Liver (tissue), 9 donors: ENCODE measurements around the gene MED12L. TPM values are rescaled to one million over a fixed set of nuclear protein-coding genes. Genes with fewer than 3 reads are reported as not detected.

Experiments used
- DNase-seq: peaks from one replicate; pipeline ENCODE4 v3.0.0-alpha.2; 2017; ENCODE audit warnings: low spot score
- H3K27ac ChIP-seq, 2 donors: one replicate each; pipeline ENCODE4 v1.7.0; 2013; ENCODE audit warnings: inconsistent platforms in 2 of 2, low read length in 2 of 2, control low read depth in 1 of 2, low read depth in 1 of 2, mild to moderate bottlenecking in 1 of 2
- H3K27me3 ChIP-seq, 4 donors: one replicate each; pipeline versions ENCODE4 v1.6.1 to v1.7.0; 2013; ENCODE audit warnings: low read length in 3 of 4, inconsistent platforms in 1 of 4, mild to moderate bottlenecking in 1 of 4, moderate library complexity in 1 of 4; ENCODE audit not compliant: control insufficient read depth in 4 of 4, insufficient read depth in 4 of 4
- H3K36me3 ChIP-seq, 4 donors: one replicate each; pipeline versions ENCODE4 v1.6.1 to v1.7.0; 2013; ENCODE audit warnings: low read length in 3 of 4, mild to moderate bottlenecking in 3 of 4, low read depth in 1 of 4, moderate library complexity in 1 of 4; ENCODE audit not compliant: control insufficient read depth in 4 of 4, insufficient read depth in 3 of 4
- H3K4me1 ChIP-seq, 4 donors: one replicate each; pipeline versions ENCODE4 v1.6.1 to v1.7.0; 2013; ENCODE audit warnings: low read length in 3 of 4, mild to moderate bottlenecking in 3 of 4, moderate library complexity in 1 of 4; ENCODE audit not compliant: control insufficient read depth in 4 of 4, insufficient read depth in 4 of 4
- H3K4me3 ChIP-seq, 3 donors: one replicate each; pipeline versions ENCODE4 v1.6.1 to v1.7.0; 2013; ENCODE audit warnings: low read length in 3 of 3, control low read depth in 1 of 3, low read depth in 1 of 3, mild to moderate bottlenecking in 1 of 3
- H3K9ac ChIP-seq, 2 donors: one replicate each; pipeline ENCODE4 v1.7.0; 2013; ENCODE audit warnings: low read length in 2 of 2, mild to moderate bottlenecking in 2 of 2, moderate library complexity in 2 of 2, control low read depth in 1 of 2, low read depth in 1 of 2
- H3K9me3 ChIP-seq, 4 donors: one replicate each; pipeline versions ENCODE4 v1.6.1 to v1.7.0; 2013; ENCODE audit warnings: low read length in 3 of 4; ENCODE audit not compliant: control insufficient read depth in 4 of 4
- ATF3 ChIP-seq: IDR thresholded peaks from 2 replicates; pipeline ENCODE4 v1.6.1; 2016; ENCODE audit warnings: antibody characterized with exemption
- EGR1 ChIP-seq, 2 donors: IDR thresholded peaks; 2 replicates each; pipeline ENCODE4 v1.6.1; 2016 to 2018; ENCODE audit warnings: antibody characterized with exemption in 2 of 2, low read depth in 2 of 2
- FOXA1 ChIP-seq: IDR thresholded peaks from 2 replicates; pipeline ENCODE4 v1.6.1; 2016; ENCODE audit warnings: antibody characterized with exemption
- FOXA2 ChIP-seq: IDR thresholded peaks from 2 replicates; pipeline ENCODE4 v1.6.1; 2016; ENCODE audit warnings: antibody characterized with exemption
- GABPA ChIP-seq, 2 donors: IDR thresholded peaks in 1 of 2; conservative IDR thresholded peaks in 1 of 2; 2 replicates each; pipeline ENCODE4 v1.6.1; 2016; ENCODE audit warnings: antibody characterized with exemption in 2 of 2, mild to moderate bottlenecking in 1 of 2, moderate library complexity in 1 of 2
- HNF4A ChIP-seq, 2 donors: conservative IDR thresholded peaks; 2 replicates each; pipeline ENCODE4 v1.6.1; 2016; ENCODE audit warnings: antibody characterized with exemption in 2 of 2, mild to moderate bottlenecking in 2 of 2
- HNF4G ChIP-seq: IDR thresholded peaks from 2 replicates; pipeline ENCODE4 v1.6.1; 2016; ENCODE audit warnings: antibody characterized with exemption
- JUND ChIP-seq, 2 donors: IDR thresholded peaks; 2 replicates each; pipeline ENCODE4 v1.6.1; 2016; ENCODE audit warnings: antibody characterized with exemption in 2 of 2
- MAX ChIP-seq: IDR thresholded peaks from 2 replicates; pipeline ENCODE4 v1.6.1; 2016; ENCODE audit warnings: antibody characterized with exemption
- NR2F2 ChIP-seq: IDR thresholded peaks from 2 replicates; pipeline ENCODE4 v1.6.1; 2016; ENCODE audit warnings: antibody characterized with exemption
- RAD21 ChIP-seq, 2 donors: IDR thresholded peaks; 2 replicates each; pipeline ENCODE4 v1.6.1; 2016; ENCODE audit warnings: antibody characterized with exemption in 2 of 2, mild to moderate bottlenecking in 2 of 2
- RXRA ChIP-seq, 2 donors: IDR thresholded peaks; 2 replicates each; pipeline ENCODE4 v1.6.1; 2017 to 2018; ENCODE audit warnings: antibody characterized with exemption in 2 of 2, mild to moderate bottlenecking in 1 of 2
- SP1 ChIP-seq: IDR thresholded peaks from 2 replicates; pipeline ENCODE4 v1.6.1; 2018; ENCODE audit warnings: antibody characterized with exemption, mild to moderate bottlenecking
- TAF1 ChIP-seq: conservative IDR thresholded peaks from 2 replicates; pipeline ENCODE4 v1.6.1; 2016; ENCODE audit warnings: antibody characterized with exemption, mild to moderate bottlenecking
- YY1 ChIP-seq: IDR thresholded peaks from 2 replicates; pipeline ENCODE4 v1.6.1; 2016; ENCODE audit warnings: antibody characterized with exemption, mild to moderate bottlenecking
- ZBTB33 ChIP-seq: IDR thresholded peaks from 2 replicates; pipeline ENCODE4 v1.6.1; 2016; ENCODE audit warnings: antibody characterized with exemption
- WGBS: extraction: QIAGEN DNeasy Blood & Tissue Kit; methylation state at CpG from one replicate; pipeline ENCODE4 v1.1.7; 2013; 5-methylcytosine and 5-hydroxymethylcytosine counted together
- polyA plus RNA-seq, 2 donors: library from polyadenylated mRNA; stranded (reverse) in 1 of 2; unstranded in 1 of 2; fragments of 200-250 nt in 1 of 2; fragments of >200 nt in 1 of 2; fragmentation: Nextera tagmentation in 1 of 2; extraction: Ambion mirVana in 1 of 2; gene quantifications; one replicate each; pipeline versions ENCODE4 v1.2.1 to v1.2.3, GENCODE V29; 2013 to 2015
- total RNA-seq, 2 donors: library from RNA; depleted of rRNA; stranded (reverse); fragments of >200 nt; gene quantifications; one replicate each; pipeline ENCODE4 v1.2.3, GENCODE V29; 2014
- TF ChIP-seq, protein P1 (sequence below): fragments of 150-350 bp; IDR thresholded peaks from 2 replicates; pipeline ENCODE4 v1.5.1; 2017; ENCODE audit warnings: improper control_type of control experiment, low read depth, low read length; ENCODE audit not compliant: missing input control
- TF ChIP-seq, protein P2 (sequence below): IDR thresholded peaks from 2 replicates; pipeline ENCODE4 v1.6.1; 2016; ENCODE audit warnings: antibody characterized with exemption, mild to moderate bottlenecking
- donor health status: healthy.
- donor health status: healthy.
- donor health status: healthy.
- donor health status: healthy.
- donor health status: healthy.

MED12L gene
- total and polyA plus RNA-seq, 4 donors, result 0.02 to 2.1 (median 0.49) TPM

DNA sequence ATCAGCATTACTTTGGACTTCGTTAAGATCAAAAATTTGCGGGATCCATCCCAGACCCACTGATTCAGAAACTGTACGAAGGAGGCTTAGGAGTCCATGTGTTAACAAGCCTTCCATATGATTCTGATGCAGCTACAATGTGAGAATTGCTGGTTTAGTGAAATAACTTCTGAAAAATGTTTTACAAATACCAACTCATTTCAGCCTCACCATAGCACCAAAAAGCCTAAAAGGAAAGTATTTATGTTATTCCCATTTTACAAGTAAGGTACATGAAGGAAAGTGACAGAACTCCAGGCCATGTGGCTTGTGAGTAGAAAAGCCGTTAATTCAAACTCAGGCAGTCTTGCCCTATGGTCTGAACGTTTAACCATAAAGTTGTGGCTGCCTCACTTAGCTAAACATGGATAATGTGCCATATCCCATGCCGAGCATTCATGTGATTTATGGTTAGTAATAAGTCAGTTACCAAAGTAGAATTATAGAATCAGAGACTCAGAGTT lies 376.9 kb downstream of the MED12L start:
- 91% methylated on average over 6 of the region's 6 CpGs for WGBS
- DNase-seq, result no peak
- no peak overlapping the region for H3K9ac ChIP-seq
- no peak overlapping the region for H3K4me3 ChIP-seq
- peaks cover 0 to 7% (median 0%) of the 10 kb centered on the region in 4 donors for H3K27me3 ChIP-seq
- H3K36me3 ChIP-seq, result no peaks in the 10 kb centered on the region
- peaks cover 0 to 7% (median under 1%) of the 10 kb centered on the region in 4 donors for H3K4me1 ChIP-seq
- TF ChIP-seq, protein P1, sequence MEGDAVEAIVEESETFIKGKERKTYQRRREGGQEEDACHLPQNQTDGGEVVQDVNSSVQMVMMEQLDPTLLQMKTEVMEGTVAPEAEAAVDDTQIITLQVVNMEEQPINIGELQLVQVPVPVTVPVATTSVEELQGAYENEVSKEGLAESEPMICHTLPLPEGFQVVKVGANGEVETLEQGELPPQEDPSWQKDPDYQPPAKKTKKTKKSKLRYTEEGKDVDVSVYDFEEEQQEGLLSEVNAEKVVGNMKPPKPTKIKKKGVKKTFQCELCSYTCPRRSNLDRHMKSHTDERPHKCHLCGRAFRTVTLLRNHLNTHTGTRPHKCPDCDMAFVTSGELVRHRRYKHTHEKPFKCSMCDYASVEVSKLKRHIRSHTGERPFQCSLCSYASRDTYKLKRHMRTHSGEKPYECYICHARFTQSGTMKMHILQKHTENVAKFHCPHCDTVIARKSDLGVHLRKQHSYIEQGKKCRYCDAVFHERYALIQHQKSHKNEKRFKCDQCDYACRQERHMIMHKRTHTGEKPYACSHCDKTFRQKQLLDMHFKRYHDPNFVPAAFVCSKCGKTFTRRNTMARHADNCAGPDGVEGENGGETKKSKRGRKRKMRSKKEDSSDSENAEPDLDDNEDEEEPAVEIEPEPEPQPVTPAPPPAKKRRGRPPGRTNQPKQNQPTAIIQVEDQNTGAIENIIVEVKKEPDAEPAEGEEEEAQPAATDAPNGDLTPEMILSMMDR, result no peak
- no peak for TF ChIP-seq SP1
- no peak for TF ChIP-seq HNF4G
- TF ChIP-seq HNF4A (conservative IDR thresholded peaks at IDR 0.05), result no peak
- TF ChIP-seq TAF1, result no peak
- no peak for TF ChIP-seq YY1
- no peak for TF ChIP-seq FOXA1
- TF ChIP-seq RAD21 (IDR thresholded peaks at IDR 0.05), result no peak
- no peak for TF ChIP-seq JUND (IDR thresholded peaks at IDR 0.05)
- no peak for TF ChIP-seq NR2F2
- TF ChIP-seq, protein P2, sequence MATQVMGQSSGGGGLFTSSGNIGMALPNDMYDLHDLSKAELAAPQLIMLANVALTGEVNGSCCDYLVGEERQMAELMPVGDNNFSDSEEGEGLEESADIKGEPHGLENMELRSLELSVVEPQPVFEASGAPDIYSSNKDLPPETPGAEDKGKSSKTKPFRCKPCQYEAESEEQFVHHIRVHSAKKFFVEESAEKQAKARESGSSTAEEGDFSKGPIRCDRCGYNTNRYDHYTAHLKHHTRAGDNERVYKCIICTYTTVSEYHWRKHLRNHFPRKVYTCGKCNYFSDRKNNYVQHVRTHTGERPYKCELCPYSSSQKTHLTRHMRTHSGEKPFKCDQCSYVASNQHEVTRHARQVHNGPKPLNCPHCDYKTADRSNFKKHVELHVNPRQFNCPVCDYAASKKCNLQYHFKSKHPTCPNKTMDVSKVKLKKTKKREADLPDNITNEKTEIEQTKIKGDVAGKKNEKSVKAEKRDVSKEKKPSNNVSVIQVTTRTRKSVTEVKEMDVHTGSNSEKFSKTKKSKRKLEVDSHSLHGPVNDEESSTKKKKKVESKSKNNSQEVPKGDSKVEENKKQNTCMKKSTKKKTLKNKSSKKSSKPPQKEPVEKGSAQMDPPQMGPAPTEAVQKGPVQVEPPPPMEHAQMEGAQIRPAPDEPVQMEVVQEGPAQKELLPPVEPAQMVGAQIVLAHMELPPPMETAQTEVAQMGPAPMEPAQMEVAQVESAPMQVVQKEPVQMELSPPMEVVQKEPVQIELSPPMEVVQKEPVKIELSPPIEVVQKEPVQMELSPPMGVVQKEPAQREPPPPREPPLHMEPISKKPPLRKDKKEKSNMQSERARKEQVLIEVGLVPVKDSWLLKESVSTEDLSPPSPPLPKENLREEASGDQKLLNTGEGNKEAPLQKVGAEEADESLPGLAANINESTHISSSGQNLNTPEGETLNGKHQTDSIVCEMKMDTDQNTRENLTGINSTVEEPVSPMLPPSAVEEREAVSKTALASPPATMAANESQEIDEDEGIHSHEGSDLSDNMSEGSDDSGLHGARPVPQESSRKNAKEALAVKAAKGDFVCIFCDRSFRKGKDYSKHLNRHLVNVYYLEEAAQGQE, result no peak
- TF ChIP-seq EGR1 (IDR thresholded peaks at IDR 0.05; ENCODE audit: low read depth in 2 of 2), result no peak
- TF ChIP-seq FOXA2, result no peak
- no peak for TF ChIP-seq ZBTB33
- TF ChIP-seq RXRA (IDR thresholded peaks at IDR 0.05), result no peak
- no peak for TF ChIP-seq ATF3
- no peak for TF ChIP-seq GABPA (IDR thresholded peaks at IDR 0.05 in 1 of 2, conservative IDR thresholded peaks at IDR 0.05 in 1 of 2)
- TF ChIP-seq MAX, result no peak
- no peak overlapping the region for H3K27ac ChIP-seq
- H3K9me3 ChIP-seq, result no peaks in the 10 kb centered on the region
